GM23338 (cell line): Measurements from ENCODE around the gene BCR.

Experiments
- CTCF ChIP-seq, 2 experiments: fragments of 200-600 bp in 1 of 2; sonication (generic) in 1 of 2; conservative IDR thresholded peaks; 2 replicates each; pipeline versions ENCODE4 v1.5.1 to v1.6.1; 2016 to 2017; ENCODE audit warnings: antibody characterized with exemption in 2 of 2, low read depth in 2 of 2, mild to moderate bottlenecking in 2 of 2, moderate library complexity in 1 of 2
- EZH2 ChIP-seq: fragments of 200-600 bp; sonication (generic); IDR thresholded peaks from one replicate; pipeline ENCODE4 v1.8.0; 2017; ENCODE audit warnings: antibody characterized with exemption, mild to moderate bottlenecking, low read depth; ENCODE audit not compliant: unreplicated experiment
- EZH2phosphoT487 ChIP-seq: fragments of 200-600 bp; sonication (generic); IDR thresholded peaks from one replicate; pipeline ENCODE4 v1.8.1; 2018; ENCODE audit warnings: antibody characterized with exemption; ENCODE audit not compliant: unreplicated experiment
- JUNB ChIP-seq: IDR thresholded peaks from one replicate; pipeline ENCODE4 v1.6.1; 2016; ENCODE audit warnings: antibody characterized with exemption; ENCODE audit not compliant: unreplicated experiment
- POLR2AphosphoS5 ChIP-seq: IDR thresholded peaks from 2 replicates; pipeline ENCODE4 v1.6.1; 2016; ENCODE audit warnings: antibody characterized with exemption, low read depth
- TF ChIP-seq, protein P1 (sequence below): fragments of 250-450 bp; sonication (Bioruptor Pico); IDR thresholded peaks from 2 replicates; pipeline ENCODE4 v1.5.0; 2020; ENCODE audit warnings: mild to moderate bottlenecking, moderate library complexity
- TF ChIP-seq, protein P2 (sequence below): IDR thresholded peaks from one replicate; pipeline ENCODE4 v1.6.1; 2018; ENCODE audit warnings: antibody characterized with exemption; ENCODE audit not compliant: unreplicated experiment

- no peak for TF ChIP-seq EZH2phosphoT487
- no peak for TF ChIP-seq POLR2AphosphoS5
- TF ChIP-seq CTCF (conservative IDR thresholded peaks at IDR 0.05; ENCODE audit: low read depth in 2 of 2), result no peak
- TF ChIP-seq EZH2, result no peak
- TF ChIP-seq, protein P1, sequence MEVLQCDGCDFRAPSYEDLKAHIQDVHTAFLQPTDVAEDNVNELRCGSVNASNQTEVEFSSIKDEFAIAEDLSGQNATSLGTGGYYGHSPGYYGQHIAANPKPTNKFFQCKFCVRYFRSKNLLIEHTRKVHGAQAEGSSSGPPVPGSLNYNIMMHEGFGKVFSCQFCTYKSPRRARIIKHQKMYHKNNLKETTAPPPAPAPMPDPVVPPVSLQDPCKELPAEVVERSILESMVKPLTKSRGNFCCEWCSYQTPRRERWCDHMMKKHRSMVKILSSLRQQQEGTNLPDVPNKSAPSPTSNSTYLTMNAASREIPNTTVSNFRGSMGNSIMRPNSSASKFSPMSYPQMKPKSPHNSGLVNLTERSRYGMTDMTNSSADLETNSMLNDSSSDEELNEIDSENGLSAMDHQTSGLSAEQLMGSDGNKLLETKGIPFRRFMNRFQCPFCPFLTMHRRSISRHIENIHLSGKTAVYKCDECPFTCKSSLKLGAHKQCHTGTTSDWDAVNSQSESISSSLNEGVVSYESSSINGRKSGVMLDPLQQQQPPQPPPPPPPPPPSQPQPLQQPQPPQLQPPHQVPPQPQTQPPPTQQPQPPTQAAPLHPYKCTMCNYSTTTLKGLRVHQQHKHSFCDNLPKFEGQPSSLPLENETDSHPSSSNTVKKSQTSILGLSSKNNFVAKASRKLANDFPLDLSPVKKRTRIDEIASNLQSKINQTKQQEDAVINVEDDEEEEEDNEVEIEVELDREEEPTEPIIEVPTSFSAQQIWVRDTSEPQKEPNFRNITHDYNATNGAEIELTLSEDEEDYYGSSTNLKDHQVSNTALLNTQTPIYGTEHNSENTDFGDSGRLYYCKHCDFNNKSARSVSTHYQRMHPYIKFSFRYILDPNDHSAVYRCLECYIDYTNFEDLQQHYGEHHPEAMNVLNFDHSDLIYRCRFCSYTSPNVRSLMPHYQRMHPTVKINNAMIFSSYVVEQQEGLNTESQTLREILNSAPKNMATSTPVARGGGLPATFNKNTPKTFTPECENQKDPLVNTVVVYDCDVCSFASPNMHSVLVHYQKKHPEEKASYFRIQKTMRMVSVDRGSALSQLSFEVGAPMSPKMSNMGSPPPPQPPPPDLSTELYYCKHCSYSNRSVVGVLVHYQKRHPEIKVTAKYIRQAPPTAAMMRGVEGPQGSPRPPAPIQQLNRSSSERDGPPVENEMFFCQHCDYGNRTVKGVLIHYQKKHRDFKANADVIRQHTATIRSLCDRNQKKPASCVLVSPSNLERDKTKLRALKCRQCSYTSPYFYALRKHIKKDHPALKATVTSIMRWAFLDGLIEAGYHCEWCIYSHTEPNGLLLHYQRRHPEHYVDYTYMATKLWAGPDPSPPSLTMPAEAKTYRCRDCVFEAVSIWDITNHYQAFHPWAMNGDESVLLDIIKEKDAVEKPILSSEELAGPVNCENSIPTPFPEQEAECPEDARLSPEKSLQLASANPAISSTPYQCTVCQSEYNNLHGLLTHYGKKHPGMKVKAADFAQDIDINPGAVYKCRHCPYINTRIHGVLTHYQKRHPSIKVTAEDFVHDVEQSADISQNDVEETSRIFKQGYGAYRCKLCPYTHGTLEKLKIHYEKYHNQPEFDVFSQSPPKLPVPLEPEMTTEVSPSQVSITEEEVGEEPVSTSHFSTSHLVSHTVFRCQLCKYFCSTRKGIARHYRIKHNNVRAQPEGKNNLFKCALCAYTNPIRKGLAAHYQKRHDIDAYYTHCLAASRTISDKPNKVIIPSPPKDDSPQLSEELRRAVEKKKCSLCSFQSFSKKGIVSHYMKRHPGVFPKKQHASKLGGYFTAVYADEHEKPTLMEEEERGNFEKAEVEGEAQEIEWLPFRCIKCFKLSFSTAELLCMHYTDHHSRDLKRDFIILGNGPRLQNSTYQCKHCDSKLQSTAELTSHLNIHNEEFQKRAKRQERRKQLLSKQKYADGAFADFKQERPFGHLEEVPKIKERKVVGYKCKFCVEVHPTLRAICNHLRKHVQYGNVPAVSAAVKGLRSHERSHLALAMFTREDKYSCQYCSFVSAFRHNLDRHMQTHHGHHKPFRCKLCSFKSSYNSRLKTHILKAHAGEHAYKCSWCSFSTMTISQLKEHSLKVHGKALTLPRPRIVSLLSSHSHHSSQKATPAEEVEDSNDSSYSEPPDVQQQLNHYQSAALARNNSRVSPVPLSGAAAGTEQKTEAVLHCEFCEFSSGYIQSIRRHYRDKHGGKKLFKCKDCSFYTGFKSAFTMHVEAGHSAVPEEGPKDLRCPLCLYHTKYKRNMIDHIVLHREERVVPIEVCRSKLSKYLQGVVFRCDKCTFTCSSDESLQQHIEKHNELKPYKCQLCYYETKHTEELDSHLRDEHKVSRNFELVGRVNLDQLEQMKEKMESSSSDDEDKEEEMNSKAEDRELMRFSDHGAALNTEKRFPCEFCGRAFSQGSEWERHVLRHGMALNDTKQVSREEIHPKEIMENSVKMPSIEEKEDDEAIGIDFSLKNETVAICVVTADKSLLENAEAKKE, result no peak
- TF ChIP-seq, protein P2, sequence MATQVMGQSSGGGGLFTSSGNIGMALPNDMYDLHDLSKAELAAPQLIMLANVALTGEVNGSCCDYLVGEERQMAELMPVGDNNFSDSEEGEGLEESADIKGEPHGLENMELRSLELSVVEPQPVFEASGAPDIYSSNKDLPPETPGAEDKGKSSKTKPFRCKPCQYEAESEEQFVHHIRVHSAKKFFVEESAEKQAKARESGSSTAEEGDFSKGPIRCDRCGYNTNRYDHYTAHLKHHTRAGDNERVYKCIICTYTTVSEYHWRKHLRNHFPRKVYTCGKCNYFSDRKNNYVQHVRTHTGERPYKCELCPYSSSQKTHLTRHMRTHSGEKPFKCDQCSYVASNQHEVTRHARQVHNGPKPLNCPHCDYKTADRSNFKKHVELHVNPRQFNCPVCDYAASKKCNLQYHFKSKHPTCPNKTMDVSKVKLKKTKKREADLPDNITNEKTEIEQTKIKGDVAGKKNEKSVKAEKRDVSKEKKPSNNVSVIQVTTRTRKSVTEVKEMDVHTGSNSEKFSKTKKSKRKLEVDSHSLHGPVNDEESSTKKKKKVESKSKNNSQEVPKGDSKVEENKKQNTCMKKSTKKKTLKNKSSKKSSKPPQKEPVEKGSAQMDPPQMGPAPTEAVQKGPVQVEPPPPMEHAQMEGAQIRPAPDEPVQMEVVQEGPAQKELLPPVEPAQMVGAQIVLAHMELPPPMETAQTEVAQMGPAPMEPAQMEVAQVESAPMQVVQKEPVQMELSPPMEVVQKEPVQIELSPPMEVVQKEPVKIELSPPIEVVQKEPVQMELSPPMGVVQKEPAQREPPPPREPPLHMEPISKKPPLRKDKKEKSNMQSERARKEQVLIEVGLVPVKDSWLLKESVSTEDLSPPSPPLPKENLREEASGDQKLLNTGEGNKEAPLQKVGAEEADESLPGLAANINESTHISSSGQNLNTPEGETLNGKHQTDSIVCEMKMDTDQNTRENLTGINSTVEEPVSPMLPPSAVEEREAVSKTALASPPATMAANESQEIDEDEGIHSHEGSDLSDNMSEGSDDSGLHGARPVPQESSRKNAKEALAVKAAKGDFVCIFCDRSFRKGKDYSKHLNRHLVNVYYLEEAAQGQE, result no peak
- TF ChIP-seq JUNB, result no peak
These were observed 103.5 kb downstream of the BCR start for GRCh38 chr22:23283591-23284503.
